Pancreas (tissue), 10 donors: ENCODE data around the gene RRM2. TPM values are rescaled to one million over a fixed set of nuclear protein-coding genes. Genes with fewer than 3 reads are reported as not detected.
A peak's percentile ranks its signal among the peaks of the same experiment; 100 is the strongest.

ENCODE experiments used
- ATAC-seq, 4 donors: fragments of 200-7000 bp; cut with Tn5 transposase; one replicate each; pipeline versions ENCODE4 v1.8.0 to v1.9.1; 2020; ENCODE audit warnings: mild to moderate bottlenecking in 4 of 4, moderate library complexity in 4 of 4
- DNase-seq, 6 donors: peaks; one replicate each; pipeline ENCODE4 v3.0.0-alpha.2; 2020
- FAIRE-seq: peaks from 2 replicates; lab custom pipeline; 2012; peaks lifted over from hg19 to GRCh38; lab: Jason Lieb, UNC
- H3K27ac ChIP-seq, 4 donors: fragments of 200-600 bp; sonication (generic); 1 replicate in 3 of 4; 2 replicates in 1 of 4; pipeline versions ENCODE4 v1.5.0 to v1.8.0; 2020
- H3K27me3 ChIP-seq, 4 donors: fragments of 200-600 bp; one replicate each; pipeline ENCODE4 v1.8.0; 2021
- H3K36me3 ChIP-seq, 3 donors: fragments of 200-600 bp; sonication (generic) in 1 of 3; one replicate each; pipeline versions ENCODE4 v1.5.0 to v1.8.0; 2020 to 2021
- H3K4me1 ChIP-seq, 3 donors: fragments of 200-600 bp; one replicate each; pipeline ENCODE4 v1.8.0; 2021
- H3K4me3 ChIP-seq, 4 donors: fragments of 200-600 bp; sonication (generic) in 2 of 4; one replicate each; pipeline versions ENCODE4 v1.5.0 to v1.8.0; 2020 to 2021
- H3K9me3 ChIP-seq, 4 donors: fragments of 200-600 bp; one replicate each; pipeline ENCODE4 v1.8.0; 2021
- WGBS, 2 donors: extraction: QIAGEN DNeasy Blood & Tissue Kit; methylation state at CpG; one replicate each; pipeline ENCODE4 v1.1.7; 2013; 5-methylcytosine and 5-hydroxymethylcytosine counted together
- intact Hi-C, 3 donors: fragments of 100-400 bp; cut with DNase I; formaldehyde crosslinking; loops; one replicate each; pipeline versions ENCODE4 v1.11.1 to v1.14.2; 2022
- polyA plus RNA-seq, 2 donors: library from polyadenylated mRNA; stranded (reverse); fragments of 200-250 nt; gene quantifications; one replicate each; pipeline ENCODE4 v1.2.3, GENCODE V29; 2013
- total RNA-seq, 6 donors: library from RNA; stranded (reverse); fragmentation: NEBNext Ultra II Directional in 4 of 6; extraction: Animal tissue kit (Norgen Biotek cat#: 25700) in 4 of 6; gene quantifications; one replicate each; pipeline versions ENCODE4 v1.2.1 to v1.2.4, GENCODE V29; 2021 to 2023
- TF ChIP-seq, protein P1 (sequence below), 4 donors: fragments of 200-600 bp; sonication (generic) in 3 of 4; IDR thresholded peaks; one replicate each; pipeline versions ENCODE4 v1.5.0 to v1.8.0; 2021; ENCODE audit warnings: antibody characterized with exemption in 4 of 4
- donor health status: healthy with polysubstance abuse.
- donor health status: DM: no; HTN: no; CAD: no; lungs with moderate emphysema.
- donor health status: DM: no; HTN: no; CAD: no.
- donor health status: control.
- donor health status: control.
- donor health status: Bipolar disorder and iron deficiency.
- donor health status: DM: yes; HTN: yes; CAD: no.
- donor health status: DM: no; HTN: no; CAD: no.
- donor health status: DM: no; HTN: no; CAD: no.
- donor health status: DM: yes; HTN: yes; CAD: no.

RRM2 gene
- total and polyA plus RNA-seq, 8 donors, result 0.16 to 3.0 (median 1.3) TPM

DNA sequence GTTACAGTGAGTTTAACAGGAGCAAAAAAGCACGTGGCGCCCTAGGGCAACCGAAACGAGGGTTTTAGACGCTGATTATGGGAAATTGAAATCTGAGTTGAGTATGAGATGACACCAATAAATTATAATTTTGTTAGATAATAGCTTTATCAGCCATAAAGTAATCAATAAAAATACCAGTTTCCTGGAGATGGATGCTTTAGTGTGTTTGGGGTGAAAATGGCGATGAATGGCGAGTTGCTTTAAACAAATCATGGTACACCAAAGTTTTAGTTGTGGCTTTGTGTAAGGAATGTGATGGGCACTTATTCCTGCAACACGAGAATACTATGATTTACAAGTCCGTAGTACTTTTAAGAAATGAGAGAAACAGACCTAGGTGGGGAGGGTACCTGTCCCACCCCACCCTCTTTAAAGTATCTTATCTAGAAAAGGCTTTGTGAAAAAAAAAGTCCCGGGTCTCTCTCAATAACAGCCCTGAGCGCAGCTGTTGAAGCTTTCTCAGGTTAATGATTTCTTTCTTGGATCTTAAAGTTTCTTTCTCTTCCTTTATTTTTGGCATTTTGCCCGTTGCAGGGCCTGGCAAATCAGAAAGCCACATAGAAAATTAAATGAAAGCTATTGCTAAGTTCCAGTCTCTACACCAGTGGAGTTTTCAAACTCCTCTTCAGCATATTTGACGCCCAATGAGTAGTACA is 1.5 kb upstream of the RRM2 start:
- WGBS, 2 donors, result 9 to 12% methylated on average over 13 of the region's 13 CpGs
- Histone ChIP-seq H3K27me3 (no peaks in the 10 kb centered on the region), H3K9me3 (no peaks in the 10 kb centered on the region), H3K4me3 (peak overlapping the region; percentile 43 to 69 (median 54)), H3K36me3 (no peaks in the 10 kb centered on the region), H3K27ac (peak overlapping the region; percentile 75 to 90 (median 82)), H3K4me1 (peaks cover 6 to 21% (median 10%) of the 10 kb centered on the region in 3 donors)
- no peak for FAIRE-seq
- intact Hi-C loops, result loop anchor here in 2 of 3 donors (5.0 to 10.0 kb wide), 2 partner anchors 316 to 554 kb away; no protein-coding TSS in a partner anchor
- peak in 1 of 4 donors; percentile 2 for ATAC-seq
- TF ChIP-seq, protein P1, sequence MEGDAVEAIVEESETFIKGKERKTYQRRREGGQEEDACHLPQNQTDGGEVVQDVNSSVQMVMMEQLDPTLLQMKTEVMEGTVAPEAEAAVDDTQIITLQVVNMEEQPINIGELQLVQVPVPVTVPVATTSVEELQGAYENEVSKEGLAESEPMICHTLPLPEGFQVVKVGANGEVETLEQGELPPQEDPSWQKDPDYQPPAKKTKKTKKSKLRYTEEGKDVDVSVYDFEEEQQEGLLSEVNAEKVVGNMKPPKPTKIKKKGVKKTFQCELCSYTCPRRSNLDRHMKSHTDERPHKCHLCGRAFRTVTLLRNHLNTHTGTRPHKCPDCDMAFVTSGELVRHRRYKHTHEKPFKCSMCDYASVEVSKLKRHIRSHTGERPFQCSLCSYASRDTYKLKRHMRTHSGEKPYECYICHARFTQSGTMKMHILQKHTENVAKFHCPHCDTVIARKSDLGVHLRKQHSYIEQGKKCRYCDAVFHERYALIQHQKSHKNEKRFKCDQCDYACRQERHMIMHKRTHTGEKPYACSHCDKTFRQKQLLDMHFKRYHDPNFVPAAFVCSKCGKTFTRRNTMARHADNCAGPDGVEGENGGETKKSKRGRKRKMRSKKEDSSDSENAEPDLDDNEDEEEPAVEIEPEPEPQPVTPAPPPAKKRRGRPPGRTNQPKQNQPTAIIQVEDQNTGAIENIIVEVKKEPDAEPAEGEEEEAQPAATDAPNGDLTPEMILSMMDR (IDR thresholded peaks at IDR 0.05), result no peak
- peak in 2 of 6 donors; percentile 19 to 27 for DNase-seq

DNA sequence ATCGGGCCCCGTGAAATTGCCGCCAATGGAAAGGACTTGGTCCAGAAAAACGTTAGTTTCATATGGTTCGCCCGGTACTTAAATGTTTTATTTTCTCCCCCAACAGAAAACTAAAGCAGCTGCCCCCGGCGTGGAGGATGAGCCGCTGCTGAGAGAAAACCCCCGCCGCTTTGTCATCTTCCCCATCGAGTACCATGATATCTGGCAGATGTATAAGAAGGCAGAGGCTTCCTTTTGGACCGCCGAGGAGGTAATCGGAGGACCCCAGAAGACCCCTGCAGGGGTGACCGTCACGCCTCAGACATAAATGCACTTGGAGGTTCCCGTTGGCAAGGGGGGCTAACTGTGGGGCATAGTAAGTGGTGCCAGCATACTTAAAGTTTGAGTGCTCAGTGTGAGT is 742 bp downstream of the RRM2 start:
- 35 to 37% methylated on average over 18 of the region's 18 CpGs for WGBS, 2 donors
- TF ChIP-seq, protein P1 (IDR thresholded peaks at IDR 0.05), result no peak
- no peak overlapping the region for H3K27ac ChIP-seq
- intact Hi-C loops, result loop anchor here in 2 of 3 donors (5.0 to 10.0 kb wide), 2 partner anchors 314 to 552 kb away; no protein-coding TSS in a partner anchor
- no peaks in the 10 kb centered on the region for H3K36me3 ChIP-seq
- H3K27me3 ChIP-seq, result no peaks in the 10 kb centered on the region
- no peak for FAIRE-seq
- no peaks in the 10 kb centered on the region for H3K9me3 ChIP-seq
- peak overlapping the region in 1 of 4 donors; percentile 69 for H3K4me3 ChIP-seq
- H3K4me1 ChIP-seq, result peaks cover 12 to 26% (median 14%) of the 10 kb centered on the region in 3 donors
- DNase-seq, result no peak
- no peak for ATAC-seq

DNA sequence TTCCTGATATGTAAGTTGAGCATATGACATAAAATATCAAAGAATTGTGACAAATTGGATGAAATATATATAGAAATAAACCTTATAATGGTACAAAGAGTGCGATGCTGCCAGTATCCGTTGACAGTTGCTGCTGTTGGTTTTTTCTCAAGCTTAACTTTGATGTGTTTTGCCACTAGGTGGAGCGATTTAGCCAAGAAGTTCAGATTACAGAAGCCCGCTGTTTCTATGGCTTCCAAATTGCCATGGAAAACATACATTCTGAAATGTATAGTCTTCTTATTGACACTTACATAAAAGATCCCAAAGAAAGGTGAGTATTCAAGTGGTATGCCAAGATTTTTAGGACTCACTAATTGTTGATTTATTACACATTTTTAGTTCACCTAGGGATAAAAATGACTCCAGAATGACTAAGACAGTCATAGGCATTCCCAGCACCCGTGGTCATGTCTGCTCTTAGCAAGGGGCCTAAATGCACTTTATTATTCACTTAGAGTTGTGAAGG is 2.1 kb downstream of the RRM2 start:
- ATAC-seq (peak in 1 of 4 donors; percentile 7), FAIRE-seq (no peak), DNase-seq (peak in 4 of 6 donors; percentile 2 to 56 (median 44))
- no peak overlapping the region for H3K4me3 ChIP-seq
- H3K9me3 ChIP-seq, result no peaks in the 10 kb centered on the region
- TF ChIP-seq, protein P1 (IDR thresholded peaks at IDR 0.05), result peak; percentile 20 to 62 (median 44)
- H3K4me1 ChIP-seq, result peaks cover 12 to 26% (median 14%) of the 10 kb centered on the region in 3 donors
- intact Hi-C loops, result loop anchor here in 2 of 3 donors (5.0 to 10.0 kb wide), 2 partner anchors 313 to 550 kb away; no protein-coding TSS in a partner anchor
- 15 to 18% methylated on average over 5 of the region's 5 CpGs for WGBS, 2 donors
- no peaks in the 10 kb centered on the region for H3K27me3 ChIP-seq
- no peaks in the 10 kb centered on the region for H3K36me3 ChIP-seq
- no peak overlapping the region for H3K27ac ChIP-seq

DNA sequence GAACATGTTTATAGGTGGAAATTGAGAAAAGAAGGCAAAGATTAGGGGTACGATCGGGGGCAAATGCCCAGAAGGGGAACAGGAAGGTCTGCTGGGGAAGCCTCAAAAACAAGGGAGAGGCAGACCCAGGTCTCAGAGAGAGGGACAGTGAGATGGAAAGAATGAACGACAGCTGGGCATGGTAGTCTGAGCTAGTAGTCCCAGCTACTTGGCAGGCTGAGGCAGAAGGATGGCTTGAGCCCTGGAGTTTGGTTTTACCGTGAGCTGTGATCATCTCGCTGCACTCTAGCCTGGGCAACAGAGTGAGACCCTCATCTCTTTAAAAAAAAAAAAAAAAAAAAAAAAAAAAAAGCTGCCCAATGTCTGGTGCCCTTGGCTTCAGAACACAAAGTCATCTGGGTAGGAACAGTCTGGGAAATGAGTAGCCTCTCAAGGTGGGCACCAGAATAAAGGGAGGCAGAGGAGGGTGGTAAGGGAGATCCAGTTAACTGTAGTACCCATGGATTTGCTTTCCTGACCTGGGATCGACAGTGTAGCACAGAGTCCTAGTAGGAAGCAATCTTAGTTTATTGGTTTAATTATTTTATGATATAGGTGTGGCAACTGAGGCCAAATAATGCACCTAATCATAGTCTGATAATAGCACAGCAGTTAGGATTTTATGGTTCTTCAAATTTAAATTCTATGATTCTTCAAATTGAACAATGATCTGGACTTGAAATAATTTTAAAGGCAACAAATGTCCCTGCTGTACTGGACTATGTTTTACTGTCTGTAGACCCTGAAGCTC is 3.5 kb downstream of the RRM2 start:
- Histone ChIP-seq H3K4me1 (peaks cover 12 to 23% (median 14%) of the 10 kb centered on the region in 3 donors), H3K4me3 (no peak overlapping the region), H3K9me3 (no peaks in the 10 kb centered on the region), H3K27me3 (no peaks in the 10 kb centered on the region), H3K27ac (no peak overlapping the region), H3K36me3 (no peaks in the 10 kb centered on the region)
- 81 to 89% methylated on average over 6 of the region's 6 CpGs for WGBS, 2 donors
- DNase-seq (peak in 1 of 6 donors; percentile 11), ATAC-seq (no peak), FAIRE-seq (no peak)
- intact Hi-C loops, result loop anchor here in 1 of 3 donors (10.0 kb wide), 1 partner anchor 549 kb away; no protein-coding TSS in a partner anchor
- TF ChIP-seq, protein P1 (IDR thresholded peaks at IDR 0.05), result no peak
